HG02885 (cell line): ENCODE results near the gene SAMD3.
"Not testable (repeated sequence)": the region's sequence is repeated elsewhere in the genome, so short reads cannot be mapped to it uniquely, and the experiment has no call there.

Experiments
- ATAC-seq: cut with Tn5 transposase; IDR thresholded peaks from one replicate; pipeline ENCODE4 v1.9.1; 2021; ENCODE audit warnings: mild to moderate bottlenecking; ENCODE audit not compliant: unreplicated experiment, poor library complexity

The SAMD3 gene

GRCh38 chr6:130215526-130215925 lies 7.2 kb downstream of the SAMD3 start:
- no peak for ATAC-seq

- ATAC-seq = no peak
These were observed 10.4 kb downstream of the SAMD3 start for GRCh38 chr6:130212215-130212874.

- ATAC-seq = no peak
These were observed 11.1 kb downstream of the SAMD3 start for GRCh38 chr6:130211691-130212090.

- no peak for ATAC-seq
These were observed 14.6 kb downstream of the SAMD3 start for GRCh38 chr6:130207979-130208649.

GRCh38 chr6:130206479-130206878 lies 16.3 kb downstream of the SAMD3 start:
- no peak for ATAC-seq

GRCh38 chr6:130204322-130204721 lies 18.4 kb downstream of the SAMD3 start:
- ATAC-seq = no peak

GRCh38 chr6:130203370-130203769 lies 19.4 kb downstream of the SAMD3 start:
- peak; percentile 8 for ATAC-seq

GRCh38 chr6:130202782-130203181 lies 20.0 kb downstream of the SAMD3 start:
- ATAC-seq = peak; percentile 78

GRCh38 chr6:130200020-130200419 lies 22.7 kb downstream of the SAMD3 start:
- ATAC-seq = no peak

- no peak for ATAC-seq
These were observed 24.2 kb downstream of the SAMD3 start for GRCh38 chr6:130198483-130199035.

- ATAC-seq = not testable (repeated sequence)
These were observed 24.8 kb downstream of the SAMD3 start for GRCh38 chr6:130197816-130198482.

GRCh38 chr6:130194434-130194833 lies 28.3 kb downstream of the SAMD3 start:
- ATAC-seq = not testable (repeated sequence)

- ATAC-seq = no peak
These were observed 31.8 kb downstream of the SAMD3 start for GRCh38 chr6:130190701-130191690.

- no peak for ATAC-seq
These were observed 33.0 kb downstream of the SAMD3 start for GRCh38 chr6:130189531-130190397.

- ATAC-seq = no peak
These were observed 34.4 kb downstream of the SAMD3 start for GRCh38 chr6:130188207-130188899.

- no peak for ATAC-seq
These were observed 35.2 kb downstream of the SAMD3 start for GRCh38 chr6:130187335-130188206.

GRCh38 chr6:130185658-130186057 lies 37.1 kb downstream of the SAMD3 start:
- no peak for ATAC-seq
